Measurements from ENCODE around the gene IL23R.

Gene IL23R

GRCh38 chr1:67150931-67151330, 15.3 kb upstream of the IL23R start:
- DNase-seq: no peak

GRCh38 chr1:67158401-67158800, 7.9 kb upstream of the IL23R start:
- no peak for DNase-seq

GRCh38 chr1:67159233-67159632, 7.0 kb upstream of the IL23R start:
- no peak for DNase-seq

GRCh38 chr1:67162954-67163353, 3.3 kb upstream of the IL23R start:
- no peak for DNase-seq

- no peak for DNase-seq
These were observed 699 bp upstream of the IL23R start for GRCh38 chr1:67165468-67166041.

- no peak for DNase-seq
These were observed 3.2 kb downstream of the IL23R start for GRCh38 chr1:67169496-67169895.

- DNase-seq: no peak
These were observed 3.7 kb downstream of the IL23R start for GRCh38 chr1:67169932-67170331.

- DNase-seq: no peak
These were observed 4.7 kb downstream of the IL23R start for GRCh38 chr1:67170751-67171573.

GRCh38 chr1:67171574-67171955, 5.3 kb downstream of the IL23R start:
- no peak for DNase-seq

GRCh38 chr1:67171978-67172377, 5.7 kb downstream of the IL23R start:
- DNase-seq: no peak

- DNase-seq: no peak
These were observed 7.7 kb downstream of the IL23R start for GRCh38 chr1:67173988-67174387.

- DNase-seq: no peak
These were observed 8.5 kb downstream of the IL23R start for GRCh38 chr1:67174716-67175284.

GRCh38 chr1:67175530-67176087, 9.4 kb downstream of the IL23R start:
- no peak for DNase-seq

GRCh38 chr1:67184838-67185421, 18.7 kb downstream of the IL23R start:
- DNase-seq: no peak

GRCh38 chr1:67188137-67188536, 21.9 kb downstream of the IL23R start:
- no peak for DNase-seq

- DNase-seq: no peak
These were observed 23.7 kb downstream of the IL23R start for GRCh38 chr1:67189953-67190352.

GRCh38 chr1:67190410-67190809, 24.2 kb downstream of the IL23R start:
- no peak for DNase-seq

- no peak for DNase-seq
These were observed 24.7 kb downstream of the IL23R start for GRCh38 chr1:67190942-67191341.

GRCh38 chr1:67191668-67192520, 25.6 kb downstream of the IL23R start:
- no peak for DNase-seq

- DNase-seq: no peak
These were observed 26.6 kb downstream of the IL23R start for GRCh38 chr1:67192902-67193301.

GRCh38 chr1:67193704-67194103, 27.4 kb downstream of the IL23R start:
- DNase-seq: no peak

GRCh38 chr1:67194209-67194863, 28.1 kb downstream of the IL23R start:
- no peak for DNase-seq
